GM18873 (cell line): ENCODE measurements around the gene PRR5.
"Not testable (repeated sequence)": the region's sequence is repeated elsewhere in the genome, so short reads cannot be mapped to it uniquely, and the experiment has no call there.

Experiments used
- ATAC-seq: cut with Tn5 transposase; IDR thresholded peaks from one replicate; pipeline ENCODE4 v1.9.1; 2021; ENCODE audit warnings: mild to moderate bottlenecking, moderate library complexity, moderate number of reproducible peaks; ENCODE audit not compliant: unreplicated experiment, low FRiP score

The PRR5 gene

DNA sequence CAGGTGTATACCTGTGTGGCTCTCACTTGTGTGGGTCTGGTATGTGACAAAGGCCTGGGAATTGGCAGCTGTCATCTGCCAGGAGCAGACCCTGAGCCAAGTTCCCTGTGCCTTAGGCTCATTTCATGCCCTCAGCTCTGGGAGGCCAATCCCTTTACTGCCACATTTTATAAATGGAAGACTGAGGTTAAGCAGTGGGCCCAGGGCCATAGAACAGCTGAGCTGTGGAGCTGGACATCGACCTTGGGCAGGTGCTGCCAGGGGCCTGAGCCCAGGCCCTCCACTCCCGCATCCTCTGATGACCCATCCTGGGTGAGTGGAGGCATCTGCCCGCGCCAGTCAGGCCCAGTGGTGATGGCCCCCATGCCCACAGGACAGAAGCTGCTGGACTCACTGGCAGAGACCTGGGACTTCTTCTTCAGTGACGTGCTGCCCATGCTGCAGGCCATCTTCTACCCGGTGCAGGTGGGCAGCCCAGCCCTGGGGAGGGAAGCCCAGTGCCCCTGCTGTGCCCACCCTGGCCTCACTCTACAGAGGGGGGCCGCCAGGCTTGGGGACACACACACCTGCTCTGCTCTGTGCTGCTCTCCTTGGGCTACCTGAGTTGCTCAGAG is 29.5 kb downstream of the PRR5 start:
- ATAC-seq = no peak

DNA sequence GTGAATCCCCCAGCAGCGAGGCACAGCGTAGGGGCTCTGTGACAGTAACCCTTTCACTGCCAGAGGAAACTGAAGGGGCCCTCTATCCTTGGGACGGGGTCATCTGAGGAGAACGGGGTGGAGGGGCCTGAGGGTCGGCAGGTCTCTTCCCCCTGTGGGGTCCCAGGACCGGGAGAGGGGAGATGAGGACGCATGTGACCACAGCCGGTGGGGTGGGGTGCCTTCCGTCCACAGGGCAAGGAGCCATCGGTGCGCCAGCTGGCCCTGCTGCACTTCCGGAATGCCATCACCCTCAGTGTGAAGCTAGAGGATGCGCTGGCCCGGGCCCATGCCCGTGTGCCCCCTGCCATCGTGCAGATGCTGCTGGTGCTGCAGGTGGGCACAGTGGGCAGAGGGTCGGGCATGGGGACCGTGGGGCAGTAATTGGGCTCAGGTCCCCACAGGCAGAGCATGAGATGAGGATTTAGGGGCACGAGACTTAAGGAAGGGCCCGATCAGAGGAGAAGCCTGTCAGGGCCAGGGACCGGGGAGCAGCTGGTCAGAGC is 30.1 kb downstream of the PRR5 start:
- ATAC-seq = no peak

DNA sequence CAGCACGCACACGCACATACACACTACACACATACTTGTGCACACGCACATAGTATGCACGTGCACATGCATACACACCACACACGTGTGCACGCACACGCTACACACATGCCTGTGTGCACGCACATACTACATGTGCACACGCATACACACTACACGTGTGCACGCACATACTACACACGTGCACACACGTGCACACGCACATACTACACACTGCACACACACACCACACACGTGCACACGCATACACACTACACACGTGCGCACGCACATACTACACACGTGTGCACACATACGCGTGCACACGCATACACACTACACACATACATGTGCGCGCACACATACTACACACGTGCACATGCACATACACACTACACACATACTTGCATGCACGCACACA is 30.7 kb downstream of the PRR5 start:
- ATAC-seq = no peak

DNA sequence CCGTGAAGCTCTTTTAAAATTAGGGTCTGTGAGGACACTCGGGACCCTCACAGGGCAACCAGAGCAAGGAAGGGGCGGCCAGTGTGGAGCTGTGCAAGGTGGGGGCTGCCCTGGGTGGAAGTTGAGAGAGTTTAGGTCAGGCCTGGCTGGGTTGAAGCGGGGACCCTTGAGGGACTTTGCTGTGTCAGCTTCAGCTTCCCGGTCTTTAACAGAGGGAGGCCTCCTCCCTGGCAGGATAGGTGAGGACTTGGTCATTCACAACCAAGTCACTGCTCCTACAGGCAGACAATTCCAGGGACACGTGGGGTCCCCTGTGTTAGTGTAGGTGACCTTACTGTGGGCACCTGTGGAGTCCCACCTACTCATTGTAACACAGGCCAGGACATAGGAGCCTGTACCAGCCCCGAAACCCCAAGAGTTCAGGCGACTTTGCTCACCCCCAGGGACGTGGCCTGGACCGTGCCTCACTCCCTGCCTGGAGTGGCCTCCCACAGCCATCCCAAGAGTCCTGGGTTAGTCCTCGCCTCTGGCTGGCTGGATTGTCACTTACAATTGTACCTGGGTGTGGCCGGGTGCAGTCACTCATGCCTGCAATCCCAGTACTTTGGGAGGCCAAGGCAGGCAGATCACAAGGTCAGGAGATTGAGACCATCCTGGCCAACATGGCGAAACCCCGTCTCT is 31.6 kb downstream of the PRR5 start:
- ATAC-seq = no peak

DNA sequence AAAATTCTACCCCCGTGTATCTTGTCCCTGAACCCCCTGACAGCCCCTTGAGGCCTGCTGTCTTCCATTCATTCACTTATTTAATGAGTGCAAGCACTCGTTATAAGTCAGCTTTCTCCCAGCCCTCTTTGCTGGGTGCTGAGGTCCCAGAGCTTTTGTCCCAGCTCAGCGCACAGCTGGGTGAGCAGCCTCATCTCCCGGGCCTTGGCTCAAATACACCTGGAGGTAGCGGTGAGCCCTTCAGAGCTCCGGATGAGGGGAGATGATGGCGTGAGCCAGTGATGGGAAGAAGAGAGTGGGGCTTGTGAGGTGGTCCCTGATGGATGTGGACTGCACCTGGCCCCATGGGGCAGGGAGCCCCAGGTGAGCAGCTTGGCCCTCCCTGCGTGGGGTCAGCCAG is 32.3 kb downstream of the PRR5 start:
- no peak for ATAC-seq

DNA sequence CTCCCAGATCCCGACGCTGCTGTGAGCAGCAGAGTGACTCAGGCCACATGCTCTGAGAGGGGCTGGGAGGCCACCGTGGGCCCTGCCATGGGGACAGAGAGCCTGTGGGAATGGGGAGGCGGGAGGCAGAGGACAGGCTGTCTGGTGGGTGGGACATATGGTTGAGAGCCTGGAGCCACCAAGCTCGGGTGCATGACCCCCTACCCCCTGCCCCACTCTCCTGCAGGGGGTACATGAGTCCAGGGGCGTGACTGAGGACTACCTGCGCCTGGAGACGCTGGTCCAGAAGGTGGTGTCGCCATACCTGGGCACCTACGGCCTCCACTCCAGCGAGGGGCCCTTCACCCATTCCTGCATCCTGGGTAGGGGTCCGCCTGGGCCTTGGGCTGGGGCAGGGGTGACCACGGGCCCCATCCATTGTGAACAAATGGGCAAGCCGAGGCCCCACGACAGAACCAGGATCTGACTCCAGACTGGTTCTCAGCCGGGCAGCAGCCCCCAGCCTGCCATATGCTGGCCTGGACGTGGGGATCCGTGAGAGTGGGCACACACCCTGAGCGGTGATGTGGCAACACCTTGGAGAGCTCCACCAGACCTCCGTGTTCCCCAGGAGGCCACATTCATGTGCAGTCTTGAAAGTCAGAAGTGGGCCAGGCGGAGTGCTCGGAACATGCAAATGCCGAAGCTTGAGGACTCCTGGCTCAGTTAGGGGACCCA is 33.0 kb downstream of the PRR5 start:
- ATAC-seq = no peak

DNA sequence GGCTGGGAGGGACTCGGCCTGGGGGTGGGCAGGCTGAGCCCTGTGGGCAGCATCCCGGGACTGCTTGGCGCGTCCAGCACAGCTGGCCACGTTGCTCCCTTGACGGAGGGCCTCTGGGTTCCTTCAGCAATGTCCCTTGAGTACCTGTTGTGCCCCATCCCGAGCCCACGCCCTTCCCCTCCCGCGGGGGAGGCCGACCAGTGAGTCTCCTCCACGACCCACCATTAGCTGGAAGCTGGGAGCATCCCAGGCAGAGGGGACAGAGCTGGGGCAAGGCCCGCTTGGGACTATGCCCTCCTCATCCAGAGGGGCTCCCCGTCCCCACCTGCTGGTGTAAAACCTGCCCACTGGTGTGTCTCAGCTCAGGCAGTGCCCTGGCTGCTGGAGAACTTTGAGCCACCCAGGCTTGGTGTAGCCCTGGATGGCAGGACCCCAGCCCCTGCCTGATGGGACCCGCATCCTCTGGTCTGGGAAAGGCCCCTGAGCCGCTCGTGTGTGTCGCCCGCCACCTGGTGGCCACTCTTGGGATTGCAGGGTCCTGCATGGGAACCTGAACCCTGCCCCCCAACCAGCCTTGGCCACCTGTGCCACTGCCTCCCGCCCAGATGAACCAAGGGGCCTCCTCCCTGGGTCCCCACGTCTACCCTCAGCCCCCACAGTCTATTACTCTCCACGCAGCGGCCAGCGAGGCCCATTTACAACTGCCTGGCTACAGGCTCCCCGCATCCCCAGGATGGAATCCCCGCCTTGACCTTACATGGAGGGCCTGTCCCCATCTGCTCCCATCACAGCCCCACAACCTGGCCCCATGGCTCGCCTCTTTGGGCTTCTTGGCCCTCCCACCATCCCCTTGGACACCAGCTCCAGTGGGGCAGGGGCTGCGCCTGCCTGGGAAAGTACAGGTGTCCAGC is 33.8 kb downstream of the PRR5 start:
- no peak for ATAC-seq

DNA sequence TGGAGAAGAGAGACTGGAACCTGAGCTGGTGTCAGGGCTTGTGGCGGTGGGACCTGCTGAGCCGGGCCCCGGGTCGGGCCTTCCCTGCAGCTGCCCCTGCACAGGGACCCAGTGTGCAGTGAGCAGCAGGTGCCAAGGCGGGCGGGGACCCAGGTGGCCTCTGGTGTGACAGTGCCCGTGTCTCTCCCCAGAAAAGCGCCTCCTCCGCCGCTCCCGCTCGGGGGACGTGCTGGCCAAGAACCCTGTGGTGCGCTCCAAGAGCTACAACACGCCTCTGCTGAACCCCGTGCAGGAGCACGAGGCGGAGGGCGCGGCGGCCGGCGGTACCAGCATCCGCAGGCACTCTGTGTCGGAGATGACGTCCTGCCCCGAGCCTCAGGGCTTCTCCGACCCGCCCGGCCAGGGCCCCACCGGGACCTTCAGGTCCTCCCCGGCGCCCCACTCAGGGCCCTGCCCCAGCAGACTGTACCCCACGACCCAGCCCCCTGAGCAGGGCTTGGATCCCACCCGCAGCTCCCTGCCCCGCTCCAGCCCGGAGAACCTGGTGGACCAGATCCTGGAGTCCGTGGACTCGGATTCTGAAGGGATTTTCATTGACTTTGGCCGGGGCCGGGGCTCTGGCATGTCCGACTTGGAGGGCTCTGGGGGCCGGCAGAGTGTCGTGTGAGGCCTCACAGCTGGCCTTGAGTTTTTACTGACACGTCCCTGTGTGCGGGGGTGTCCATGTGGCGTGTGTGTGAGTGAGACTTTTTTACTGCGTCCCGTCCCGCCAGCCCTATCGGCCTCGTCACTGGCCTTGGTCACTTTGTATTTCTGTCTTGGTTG is 34.8 kb downstream of the PRR5 start:
- ATAC-seq = no peak

DNA sequence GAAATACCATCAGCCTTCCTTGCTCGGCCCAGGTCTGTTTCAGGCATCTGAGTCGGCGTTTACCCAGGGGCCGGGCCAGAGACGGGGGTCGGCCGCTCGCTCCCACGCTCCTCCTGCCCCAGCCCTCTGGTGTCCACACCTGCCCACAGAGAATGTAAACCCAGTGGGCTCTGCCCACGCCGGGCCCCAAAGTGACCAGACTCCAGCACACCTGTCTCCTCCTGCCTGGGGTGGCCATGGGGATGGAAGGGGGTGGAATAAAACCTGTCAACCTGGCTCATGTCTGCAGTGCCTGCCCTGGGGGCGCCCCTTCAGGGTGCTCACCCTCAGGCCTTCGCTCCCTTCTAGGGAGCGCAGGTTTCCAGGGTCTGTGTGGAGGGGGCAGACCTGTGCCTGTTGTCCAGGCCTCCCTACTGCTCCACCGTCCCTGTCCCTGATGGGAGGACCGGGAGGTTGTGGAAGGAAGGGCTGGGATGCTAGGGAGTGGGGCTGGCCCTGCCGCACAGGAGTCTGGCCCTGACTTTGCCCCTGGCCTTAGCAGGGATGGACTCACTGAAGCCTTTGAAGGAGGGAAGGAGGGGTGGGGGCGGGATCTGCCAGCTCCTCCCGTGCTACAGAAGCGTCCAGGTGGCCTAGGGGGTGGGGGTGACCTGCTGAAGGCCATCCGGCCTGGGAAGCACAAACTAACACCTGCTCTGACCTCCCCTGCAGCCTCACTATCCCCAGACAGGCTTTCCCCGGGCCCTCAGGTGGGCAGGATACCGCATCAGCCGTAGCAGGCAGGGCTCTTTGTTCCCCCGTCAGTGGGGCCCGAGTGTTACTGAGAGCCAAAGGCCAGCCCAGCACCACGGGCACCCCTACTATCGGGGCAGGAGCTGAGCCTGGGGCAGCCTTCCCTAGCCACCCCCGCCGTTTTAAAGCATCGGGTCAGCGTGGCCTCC is 35.7 kb downstream of the PRR5 start:
- ATAC-seq = no peak

DNA sequence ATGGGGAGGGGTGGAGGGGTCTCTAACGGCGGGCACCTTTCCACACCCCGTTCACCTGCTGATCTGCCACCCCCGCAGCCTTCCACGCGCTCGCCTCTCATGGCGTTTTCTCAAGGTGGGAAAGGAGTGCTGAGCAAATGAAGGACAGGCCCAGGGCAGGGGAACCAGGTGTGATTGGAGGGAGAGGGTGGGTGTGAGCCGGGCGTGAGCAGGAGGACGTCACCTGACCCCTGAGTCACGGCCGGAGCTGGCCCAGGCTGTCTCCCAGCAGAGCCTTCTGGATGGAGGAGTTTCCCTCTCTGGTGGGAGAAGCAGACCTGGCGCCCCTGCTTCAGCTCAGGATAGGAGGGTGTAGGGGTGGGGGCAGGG is 36.3 kb downstream of the PRR5 start:
- no peak for ATAC-seq

DNA sequence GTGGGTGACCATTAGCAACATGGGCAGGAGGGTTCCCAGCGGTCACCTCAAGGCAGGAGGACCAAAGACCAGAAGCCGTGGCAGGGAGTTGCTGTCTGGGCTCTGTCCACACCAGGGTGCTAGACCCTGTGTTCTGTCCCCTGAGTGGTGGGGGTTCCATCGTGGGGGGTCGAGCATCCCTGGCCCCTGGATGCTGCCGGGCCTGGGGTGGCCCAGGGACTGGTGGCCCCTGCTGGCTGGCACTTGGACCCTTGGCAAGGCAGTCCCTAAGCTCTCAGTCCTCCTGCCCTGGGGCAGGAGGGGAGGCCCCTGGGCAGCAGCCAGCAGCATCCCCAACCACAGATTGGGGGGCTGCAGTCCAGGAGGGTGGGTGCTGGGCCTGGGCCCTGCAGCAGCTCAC is 37.0 kb downstream of the PRR5 start:
- ATAC-seq = no peak

DNA sequence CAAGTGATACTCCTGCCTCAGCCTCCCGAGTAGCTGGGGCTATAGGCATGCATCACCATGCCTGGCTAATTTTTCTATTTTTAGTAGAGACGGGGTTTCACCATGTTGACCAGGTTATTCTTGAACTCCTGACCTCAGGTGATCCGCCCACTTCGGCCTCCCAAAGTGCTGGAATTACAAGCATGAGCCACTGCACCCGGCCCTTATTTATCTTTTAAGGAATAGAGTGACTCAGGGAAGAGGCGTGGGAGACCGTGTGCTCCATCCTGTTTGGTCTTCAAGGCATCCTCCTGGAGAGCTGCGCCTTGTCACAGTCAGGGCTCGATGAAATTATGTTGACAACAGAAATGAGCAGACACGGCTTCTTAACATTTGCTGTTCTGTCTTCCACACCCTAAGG is 37.7 kb downstream of the PRR5 start:
- not testable (repeated sequence) for ATAC-seq

DNA sequence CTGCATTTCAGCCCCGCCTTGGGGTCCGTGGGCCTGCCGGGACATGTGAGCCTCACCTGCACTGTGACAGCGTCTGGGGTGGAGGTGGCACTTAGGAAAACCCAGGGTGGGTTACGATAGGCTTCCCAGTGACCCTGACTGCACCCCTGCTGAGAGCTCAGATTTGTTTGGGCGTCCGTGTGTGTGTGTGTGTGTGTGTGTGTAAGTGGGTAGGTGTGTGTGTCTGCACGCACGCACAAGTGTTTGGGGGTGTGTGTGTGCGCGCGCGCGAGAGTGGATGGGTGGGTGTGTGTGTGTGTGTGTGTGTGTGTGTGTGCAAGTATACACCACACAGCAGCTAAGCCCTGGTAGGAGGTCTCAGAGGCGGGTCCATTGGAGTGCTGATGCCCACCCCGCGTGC is 38.3 kb downstream of the PRR5 start:
- no peak for ATAC-seq

DNA sequence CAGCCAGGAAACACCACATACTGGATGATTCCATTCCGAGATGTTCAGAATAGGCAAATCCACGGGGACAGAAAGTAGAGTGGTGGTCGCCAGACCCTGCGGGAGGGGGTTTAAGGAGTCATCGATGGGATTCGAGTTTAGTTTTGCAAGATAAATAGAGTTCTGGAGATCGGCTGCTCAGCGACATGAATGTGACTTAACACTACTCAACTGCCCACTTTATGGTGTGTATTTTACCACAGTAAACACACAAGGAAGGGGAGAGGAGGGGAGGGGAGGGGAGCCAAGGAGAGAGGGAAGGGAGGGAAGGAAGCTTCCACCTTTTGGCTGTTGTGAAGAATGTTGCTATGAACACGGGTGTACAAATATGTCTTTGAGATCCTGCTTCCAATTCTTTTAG is 39.9 kb downstream of the PRR5 start:
- no peak for ATAC-seq

DNA sequence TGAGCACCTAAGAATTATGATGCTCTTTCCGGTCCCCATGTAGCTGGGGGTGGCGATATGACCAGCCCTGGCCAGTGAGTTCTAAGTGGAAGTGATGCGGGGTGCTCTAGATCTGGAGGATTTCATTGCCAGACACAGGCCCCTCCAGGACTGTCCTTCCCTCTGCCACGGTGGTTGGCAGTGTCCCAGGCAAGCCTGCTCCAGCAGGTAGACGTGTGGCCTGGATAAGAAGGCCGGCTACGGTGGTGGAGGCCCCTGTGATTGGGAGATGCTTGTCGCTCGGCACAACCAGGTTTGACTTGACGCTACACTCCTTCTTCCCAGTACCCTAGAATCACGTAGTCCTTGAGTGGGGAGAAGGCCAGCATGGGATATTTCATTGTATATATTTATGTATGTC is 41.2 kb downstream of the PRR5 start:
- ATAC-seq = no peak

DNA sequence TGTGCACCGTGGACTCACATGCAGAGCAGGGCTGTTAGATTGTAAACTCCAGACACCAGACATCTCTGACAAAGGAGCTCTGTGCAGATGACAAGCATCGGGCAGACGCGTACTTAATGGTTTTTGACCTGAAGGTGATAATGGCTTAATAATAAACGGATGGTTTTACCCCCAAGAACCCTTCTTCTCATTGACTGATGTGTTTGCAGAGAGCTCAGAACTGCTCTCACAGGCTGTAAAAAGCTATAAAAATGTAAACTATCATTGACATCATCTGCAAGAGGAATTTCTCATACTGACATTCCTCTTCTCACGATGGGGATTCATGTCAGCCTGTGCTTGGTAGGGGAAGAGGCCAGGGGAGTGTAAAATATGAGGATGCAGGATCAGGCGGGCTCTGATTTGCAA is 41.8 kb downstream of the PRR5 start:
- ATAC-seq = no peak

DNA sequence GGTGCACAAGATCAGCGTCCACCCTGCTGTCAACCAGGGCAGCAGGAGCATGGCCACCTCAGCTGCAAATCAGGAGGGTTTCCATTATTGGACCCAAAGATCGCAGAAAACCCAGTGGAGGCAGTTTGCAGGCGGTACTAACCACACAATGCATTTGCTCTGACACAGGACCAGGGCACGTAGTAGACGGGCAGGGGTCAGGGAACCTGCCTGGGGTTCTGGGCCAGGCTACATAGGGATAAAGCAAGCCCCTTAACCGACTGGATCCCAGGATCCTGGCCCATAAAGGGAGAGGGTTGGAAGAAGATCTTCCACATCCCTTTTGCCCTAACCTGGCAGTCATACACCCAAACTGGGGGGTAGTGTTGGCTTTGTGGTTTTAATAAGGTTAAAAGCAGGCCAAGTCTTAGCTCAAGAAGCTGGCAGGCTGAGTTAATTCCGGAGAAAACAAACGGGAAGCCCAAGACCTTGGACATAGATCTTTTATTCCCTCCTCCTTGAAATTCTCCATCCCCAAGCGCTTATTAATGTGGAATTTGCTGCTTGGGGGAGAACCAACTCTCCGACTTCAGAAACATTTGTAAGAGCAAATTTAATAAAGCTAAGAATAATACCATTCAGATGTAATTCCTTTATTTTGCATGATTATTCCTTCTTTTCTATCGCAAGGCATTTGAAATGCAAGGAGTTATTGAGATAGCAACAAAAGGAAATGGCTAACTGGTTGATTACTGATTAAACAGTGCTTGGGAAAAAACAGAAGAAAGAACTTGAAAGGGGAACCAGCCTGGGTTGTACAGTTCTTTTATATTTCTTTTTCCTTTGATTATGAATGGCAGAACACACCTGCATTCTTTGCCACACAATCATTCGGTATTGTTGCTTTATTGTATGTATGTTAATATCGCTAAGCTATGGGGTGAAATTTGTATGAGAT is 44.1 kb downstream of the PRR5 start:
- ATAC-seq = no peak

DNA sequence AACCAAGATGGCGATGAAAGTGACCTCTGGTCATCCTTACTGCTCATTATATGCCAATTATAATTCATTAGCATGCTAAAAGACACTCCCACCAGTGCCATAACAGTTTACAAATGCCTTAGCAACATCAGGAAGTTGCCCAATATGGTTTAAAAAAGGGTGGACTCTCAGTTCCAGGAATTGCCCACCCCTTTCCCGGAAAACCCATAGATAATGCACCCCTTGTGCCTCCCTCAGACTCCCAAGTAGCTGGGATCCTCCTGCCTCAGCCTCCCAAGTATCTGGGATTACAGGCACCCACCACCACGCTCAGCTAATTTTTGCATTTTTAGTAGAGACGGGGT is 45.8 kb downstream of the PRR5 start:
- not testable (repeated sequence) for ATAC-seq
